WTC11 (cell line): ENCODE results near the gene MARS1.

Experiments used
- CREB1 ChIP-seq: sonication (generic); formaldehyde crosslinking; IDR thresholded peaks from 2 replicates; pipeline ENCODE4 v1.8.0; 2023; ENCODE audit warnings: mild to moderate bottlenecking, missing genetic modification reagents
- CREM ChIP-seq: sonication (generic); formaldehyde crosslinking; IDR thresholded peaks from 2 replicates; pipeline ENCODE4 v1.8.1; 2022; ENCODE audit warnings: mild to moderate bottlenecking, missing genetic modification reagents, moderate library complexity
- CTCF ChIP-seq: fragments of 200-600 bp; IDR thresholded peaks from 2 replicates; pipeline ENCODE4 v1.8.0; 2022; ENCODE audit warnings: antibody characterized with exemption
- E2F5 ChIP-seq: sonication (generic); formaldehyde crosslinking; IDR thresholded peaks from 2 replicates; pipeline ENCODE4 v1.8.1; 2022; ENCODE audit warnings: mild to moderate bottlenecking, moderate library complexity, missing genetic modification reagents
- FOXK1 ChIP-seq: sonication (generic); formaldehyde crosslinking; IDR thresholded peaks from 2 replicates; pipeline ENCODE4 v1.8.0; 2022; ENCODE audit warnings: mild to moderate bottlenecking, moderate library complexity, missing genetic modification reagents
- MAX ChIP-seq: sonication (generic); formaldehyde crosslinking; IDR thresholded peaks from 2 replicates; pipeline ENCODE4 v1.8.0; 2022; ENCODE audit warnings: mild to moderate bottlenecking, missing genetic modification reagents
- MXD4 ChIP-seq: fragments of 250-450 bp; sonication (Bioruptor Pico); IDR thresholded peaks from 2 replicates; pipeline ENCODE4 v1.8.0; 2021; ENCODE audit warnings: mild to moderate bottlenecking, moderate library complexity, borderline replicate concordance
- SMAD3 ChIP-seq: sonication (generic); formaldehyde crosslinking; IDR thresholded peaks from 2 replicates; pipeline ENCODE4 v1.8.0; 2022; ENCODE audit warnings: missing genetic modification reagents, mild to moderate bottlenecking, borderline replicate concordance
- TP53 ChIP-seq: sonication (generic); formaldehyde crosslinking; IDR thresholded peaks from 2 replicates; pipeline ENCODE4 v1.8.1; 2023; ENCODE audit warnings: mild to moderate bottlenecking, missing genetic modification reagents
- USF2 ChIP-seq: sonication (generic); formaldehyde crosslinking; IDR thresholded peaks from 2 replicates; pipeline ENCODE4 v1.8.1; 2023; ENCODE audit warnings: mild to moderate bottlenecking, missing genetic modification reagents, moderate library complexity
- ZNF121 ChIP-seq: sonication (generic); formaldehyde crosslinking; IDR thresholded peaks from 2 replicates; pipeline ENCODE4 v1.8.0; 2023; ENCODE audit warnings: missing genetic modification reagents
- ZNF512 ChIP-seq: sonication (generic); formaldehyde crosslinking; IDR thresholded peaks from 2 replicates; pipeline ENCODE4 v1.8.1; 2022; ENCODE audit warnings: missing genetic modification reagents, borderline replicate concordance
- ZNF671 ChIP-seq: fragments of 250-450 bp; sonication (Bioruptor Pico); IDR thresholded peaks from 2 replicates; pipeline ENCODE4 v1.8.0; 2021; ENCODE audit warnings: mild to moderate bottlenecking

- TF ChIP-seq MAX (CRISPR knock-in tag) = no peak
- TF ChIP-seq ZNF121 = no peak
- no peak for TF ChIP-seq CTCF
- TF ChIP-seq USF2 (CRISPR knock-in tag) = no peak
- no peak for TF ChIP-seq CREB1 (CRISPR knock-in tag)
- TF ChIP-seq CREM (CRISPR knock-in tag) = no peak
- no peak for TF ChIP-seq ZNF512
- TF ChIP-seq FOXK1 = no peak
- no peak for TF ChIP-seq E2F5
- TF ChIP-seq ZNF671 (CRISPR knock-in tag) = no peak
- TF ChIP-seq TP53 (CRISPR knock-in tag) = no peak
- TF ChIP-seq MXD4 (CRISPR knock-in tag) = no peak
- no peak for TF ChIP-seq SMAD3
These were observed 742 bp upstream of the MARS1 start for GRCh38 chr12:57487055-57487596.
